Suprapubic skin (tissue), 4 donors: ENCODE results near the gene POLDIP2.

Experiments
- CTCF ChIP-seq, 2 donors: fragments of 200-600 bp in 1 of 2; fragments of 450-650 bp in 1 of 2; sonication (generic) in 1 of 2; IDR thresholded peaks; one replicate each; pipeline ENCODE4 v1.5.1; 2016 to 2019; ENCODE audit warnings: antibody characterized with exemption in 2 of 2, mild to moderate bottlenecking in 1 of 2, moderate library complexity in 1 of 2
- EP300 ChIP-seq: sonication (generic); formaldehyde crosslinking; IDR thresholded peaks from one replicate; pipeline ENCODE4 v1.6.1; 2017; ENCODE audit warnings: antibody characterized with exemption
- POLR2A ChIP-seq, 2 donors: fragments of 450-650 bp; IDR thresholded peaks; one replicate each; pipeline ENCODE4 v1.6.1; 2017; ENCODE audit warnings: antibody characterized with exemption in 2 of 2, mild to moderate bottlenecking in 2 of 2, moderate library complexity in 2 of 2
- POLR2AphosphoS5 ChIP-seq, 3 donors: sonication (generic); formaldehyde crosslinking; IDR thresholded peaks; one replicate each; pipeline ENCODE4 v1.6.1; 2017; ENCODE audit warnings: antibody characterized with exemption in 3 of 3

DNA sequence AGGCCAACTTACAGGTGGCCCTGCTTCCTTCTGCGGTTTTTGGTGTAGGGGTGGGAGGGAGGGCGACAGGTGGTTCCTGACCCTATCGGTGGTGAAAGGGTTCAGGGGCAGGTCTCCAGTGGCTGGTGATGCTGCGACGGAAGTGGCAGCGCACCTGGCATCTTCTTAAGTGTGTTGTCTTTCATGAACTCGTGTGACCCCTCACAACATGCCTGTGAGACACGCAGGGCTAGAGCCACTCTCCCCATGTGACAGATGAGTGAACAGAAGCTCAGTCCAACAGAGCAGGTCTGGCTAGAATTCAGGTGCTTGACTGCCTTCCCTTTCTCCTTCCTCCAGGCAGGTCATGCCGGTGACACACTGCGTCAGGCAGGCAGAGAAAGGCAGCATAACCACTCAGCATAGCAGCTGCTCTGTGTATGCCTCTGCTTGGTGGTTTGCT is 13.8 kb downstream of the POLDIP2 start:
- no peak for TF ChIP-seq CTCF (IDR thresholded peaks at IDR 0.05)
- no peak for TF ChIP-seq POLR2A (IDR thresholded peaks at IDR 0.05)
- TF ChIP-seq POLR2AphosphoS5 (IDR thresholded peaks at IDR 0.05) = no peak
- TF ChIP-seq EP300 = no peak
